ENCODE data around the gene NCCRP1. TPM values are rescaled to one million over a fixed set of nuclear protein-coding genes. Genes with fewer than 3 reads are reported as not detected.

The NCCRP1 gene
- polyA plus RNA-seq, 1 donor from 2014 or later: not detected

GRCh38 chr19:39181500-39182173 is 15.1 kb upstream of the NCCRP1 start:
- Histone ChIP-seq H3K9me2 (ENCODE audit: insufficient read depth, low read length) (no peaks in the 10 kb centered on the region), H4K20me1 (ENCODE audit: insufficient read depth) (no peaks in the 10 kb centered on the region), H3K79me2 (replicated peaks; ENCODE audit: insufficient read depth, low read length) (no peaks in the 10 kb centered on the region), H3K27ac (ENCODE audit: low read length) (no peak overlapping the region), H2AFZ (ENCODE audit: low read depth, low read length) (no peak overlapping the region), H3K4me3 (ENCODE audit: low read length) (no peak overlapping the region), H3F3A (ENCODE audit: insufficient read depth, low read length, poor library complexity, severe bottlenecking) (no peaks in the 10 kb centered on the region), H3K27me3 (ENCODE audit: insufficient read depth, low read depth, low read length) (no peaks in the 10 kb centered on the region), H3K36me3 (ENCODE audit: insufficient read depth, low read length) (no peaks in the 10 kb centered on the region), H3K4me2 (ENCODE audit: low read length) (no peak overlapping the region), H3K9ac (ENCODE audit: low read length) (no peak overlapping the region), H3K9me3 (ENCODE audit: low read length) (no peaks in the 10 kb centered on the region)
- TF ChIP-seq REST (IDR thresholded peaks at IDR 0.05; ENCODE audit: borderline replicate concordance): no peak
- no peak for TF ChIP-seq CTCF (IDR thresholded peaks at IDR 0.05; ENCODE audit: poor library complexity, severe bottlenecking)
- no peak for TF ChIP-seq POLR2AphosphoS5 (IDR thresholded peaks at IDR 0.05)
- TF ChIP-seq RAD21 (conservative IDR thresholded peaks at IDR 0.05): no peak
- TF ChIP-seq TAF1 (IDR thresholded peaks at IDR 0.05; ENCODE audit: low read depth): no peak
- no peak for TF ChIP-seq SMC3 (conservative IDR thresholded peaks at IDR 0.05; ENCODE audit: poor library complexity)
- no peak for TF ChIP-seq EZH2 (IDR thresholded peaks at IDR 0.05; ENCODE audit: borderline replicate concordance, insufficient read depth, low read length, poor library complexity, severe bottlenecking)
- no peak for TF ChIP-seq EP300 (conservative IDR thresholded peaks at IDR 0.05; ENCODE audit: poor library complexity, severe bottlenecking)

GRCh38 chr19:39182174-39182505 is 14.6 kb upstream of the NCCRP1 start:
- H3K9me2 ChIP-seq (ENCODE audit: insufficient read depth, low read length): no peaks in the 10 kb centered on the region
- no peak overlapping the region for H3K4me3 ChIP-seq (ENCODE audit: low read length)
- no peak overlapping the region for H3K27ac ChIP-seq (ENCODE audit: low read length)

More at GRCh38 chr19:39182174-39182505, 14.6 kb upstream of the NCCRP1 start:
- no peaks in the 10 kb centered on the region for H3K36me3 ChIP-seq (ENCODE audit: insufficient read depth, low read length)
- no peaks in the 10 kb centered on the region for H4K20me1 ChIP-seq (ENCODE audit: insufficient read depth)
- H3K4me2 ChIP-seq (ENCODE audit: low read length): no peak overlapping the region
- H3F3A ChIP-seq (ENCODE audit: insufficient read depth, low read length, poor library complexity, severe bottlenecking): no peaks in the 10 kb centered on the region
- H3K79me2 ChIP-seq (replicated peaks; ENCODE audit: insufficient read depth, low read length): no peaks in the 10 kb centered on the region
- H2AFZ ChIP-seq (ENCODE audit: low read depth, low read length): no peak overlapping the region
- H3K27me3 ChIP-seq (ENCODE audit: insufficient read depth, low read depth, low read length): no peaks in the 10 kb centered on the region
- no peak overlapping the region for H3K9ac ChIP-seq (ENCODE audit: low read length)
- TF ChIP-seq RAD21 (conservative IDR thresholded peaks at IDR 0.05) (no peak), EP300 (conservative IDR thresholded peaks at IDR 0.05; ENCODE audit: poor library complexity, severe bottlenecking) (no peak), TAF1 (IDR thresholded peaks at IDR 0.05; ENCODE audit: low read depth) (no peak), SMC3 (conservative IDR thresholded peaks at IDR 0.05; ENCODE audit: poor library complexity) (no peak), POLR2AphosphoS5 (IDR thresholded peaks at IDR 0.05) (no peak), MXI1 (conservative IDR thresholded peaks at IDR 0.05; ENCODE audit: poor library complexity, severe bottlenecking) (no peak), EZH2 (IDR thresholded peaks at IDR 0.05; ENCODE audit: borderline replicate concordance, insufficient read depth, low read length, poor library complexity, severe bottlenecking) (no peak), CTCF (IDR thresholded peaks at IDR 0.05; ENCODE audit: poor library complexity, severe bottlenecking) (no peak), REST (IDR thresholded peaks at IDR 0.05; ENCODE audit: borderline replicate concordance) (no peak)
- H3K9me3 ChIP-seq (ENCODE audit: low read length): no peaks in the 10 kb centered on the region
